GM23338 (cell line): ENCODE results near the gene TFAP2E. TPM values are rescaled to one million over a fixed set of nuclear protein-coding genes. Genes with fewer than 3 reads are reported as not detected.

Experiments
- ATAC-seq: fragments of 200-7000 bp; cut with Tn5 transposase; 3 replicates; pipeline ENCODE4 v1.9.1; 2020
- DNase-seq: peaks from one replicate; pipeline ENCODE4 v3.0.0-alpha.2; 2015; ENCODE audit warnings: low spot score
- H2AFZ ChIP-seq: fragments of 200-600 bp; sonication (generic); 2 replicates; pipeline ENCODE4 v1.8.0; 2016; ENCODE audit warnings: antibody characterized with exemption, mild to moderate bottlenecking, moderate library complexity
- H3F3A ChIP-seq: fragments of 200-600 bp; sonication (generic); replicated peaks from 2 replicates; pipeline ENCODE4 v1.8.0; 2017; ENCODE audit warnings: antibody characterized with exemption, mixed run types, low read depth
- H3K27ac ChIP-seq: fragments of 200-600 bp; sonication (generic); 2 replicates; pipeline ENCODE4 v1.6.1; 2016; ENCODE audit warnings: low read depth
- H3K27me3 ChIP-seq: fragments of 200-600 bp; sonication (generic); 2 replicates; pipeline ENCODE4 v1.8.0; 2016; ENCODE audit warnings: mild to moderate bottlenecking, mixed run types, moderate library complexity; ENCODE audit not compliant: insufficient read depth
- H3K36me3 ChIP-seq: fragments of 200-600 bp; sonication (generic); 2 replicates; pipeline ENCODE4 v1.8.0; 2016; ENCODE audit warnings: mild to moderate bottlenecking; ENCODE audit not compliant: insufficient read depth
- H3K4me1 ChIP-seq: fragments of 200-600 bp; sonication (generic); 2 replicates; pipeline ENCODE4 v1.8.0; 2016; ENCODE audit warnings: mild to moderate bottlenecking, moderate library complexity; ENCODE audit not compliant: insufficient read depth
- H3K4me2 ChIP-seq: fragments of 200-600 bp; sonication (generic); 2 replicates; pipeline ENCODE4 v1.7.1; 2017; ENCODE audit warnings: mixed run types
- H3K4me3 ChIP-seq: fragments of 200-600 bp; sonication (generic); 2 replicates; pipeline ENCODE4 v1.6.1; 2016; ENCODE audit warnings: mixed run types
- H3K79me2 ChIP-seq: fragments of 200-600 bp; sonication (generic); replicated peaks from 2 replicates; pipeline ENCODE4 v1.8.0; 2017; ENCODE audit warnings: mild to moderate bottlenecking; ENCODE audit not compliant: insufficient read depth
- H3K9me2 ChIP-seq: fragments of 200-600 bp; sonication (generic); 2 replicates; pipeline ENCODE4 v1.8.0; 2017; ENCODE audit not compliant: insufficient read depth
- H4K20me1 ChIP-seq: fragments of 200-600 bp; sonication (generic); replicated peaks from 2 replicates; pipeline ENCODE4 v1.8.0; 2017; ENCODE audit warnings: mild to moderate bottlenecking; ENCODE audit not compliant: insufficient read depth
- H3K27ac Mint-ChIP-seq: 2 replicates; pipeline ENCODE4 v1.8.0; 2020; ENCODE audit warnings: inconsistent platforms, mild to moderate bottlenecking, moderate library complexity, mixed read lengths
- H3K27me3 Mint-ChIP-seq: 3 replicates; pipeline ENCODE4 v1.8.0; 2022; ENCODE audit warnings: low read depth, mild to moderate bottlenecking, moderate library complexity, mixed read lengths, inconsistent platforms; ENCODE audit not compliant: insufficient read depth, poor library complexity
- H3K36me3 Mint-ChIP-seq: 3 replicates; pipeline ENCODE4 v1.8.0; 2021; ENCODE audit warnings: low read depth, mild to moderate bottlenecking, inconsistent platforms, moderate library complexity, mixed read lengths
- H3K4me1 Mint-ChIP-seq: 3 replicates; pipeline ENCODE4 v1.8.0; 2020; ENCODE audit warnings: mild to moderate bottlenecking, inconsistent platforms, mixed read lengths
- H3K4me3 Mint-ChIP-seq: 3 replicates; pipeline ENCODE4 v1.8.0; 2021; ENCODE audit warnings: moderate library complexity, mild to moderate bottlenecking, inconsistent platforms, mixed read lengths
- H3K9me3 Mint-ChIP-seq: 3 replicates; pipeline ENCODE4 v1.8.0; 2020; ENCODE audit warnings: moderate library complexity, mild to moderate bottlenecking, inconsistent platforms, mixed read lengths
- CREB1 ChIP-seq: fragments of 250-450 bp; sonication (Bioruptor Pico); IDR thresholded peaks from 2 replicates; pipeline ENCODE4 v1.5.0; 2020; ENCODE audit warnings: low read depth, mild to moderate bottlenecking, moderate library complexity
- EZH2 ChIP-seq: fragments of 200-600 bp; sonication (generic); IDR thresholded peaks from one replicate; pipeline ENCODE4 v1.8.0; 2017; ENCODE audit warnings: antibody characterized with exemption, mild to moderate bottlenecking, low read depth; ENCODE audit not compliant: unreplicated experiment
- EZH2phosphoT487 ChIP-seq: fragments of 200-600 bp; sonication (generic); IDR thresholded peaks from one replicate; pipeline ENCODE4 v1.8.1; 2018; ENCODE audit warnings: antibody characterized with exemption; ENCODE audit not compliant: unreplicated experiment
- JUNB ChIP-seq: IDR thresholded peaks from one replicate; pipeline ENCODE4 v1.6.1; 2016; ENCODE audit warnings: antibody characterized with exemption; ENCODE audit not compliant: unreplicated experiment
- NANOG ChIP-seq: IDR thresholded peaks from 2 replicates; pipeline ENCODE4 v1.6.1; 2016; ENCODE audit warnings: antibody characterized with exemption, borderline replicate concordance
- POLR2AphosphoS5 ChIP-seq: IDR thresholded peaks from 2 replicates; pipeline ENCODE4 v1.6.1; 2016; ENCODE audit warnings: antibody characterized with exemption, low read depth
- STAT1 ChIP-seq: IDR thresholded peaks from one replicate; pipeline ENCODE4 v1.6.1; 2016; ENCODE audit warnings: antibody characterized with exemption; ENCODE audit not compliant: unreplicated experiment
- ZNF114 ChIP-seq: fragments of 250-450 bp; sonication (Bioruptor Pico); IDR thresholded peaks from 2 replicates; pipeline ENCODE4 v1.5.0; 2020; ENCODE audit warnings: mild to moderate bottlenecking, moderate library complexity
- ZNF331 ChIP-seq: fragments of 250-450 bp; sonication (Bioruptor Pico); IDR thresholded peaks from 2 replicates; pipeline ENCODE4 v1.5.0; 2020; ENCODE audit warnings: low read depth, mild to moderate bottlenecking, moderate library complexity
- polyA plus RNA-seq: library from polyadenylated mRNA; unstranded; fragments of >200 nt; fragmentation: Nextera tagmentation; extraction: Ambion mirVana; gene quantifications from 2 replicates; pipeline ENCODE4 v1.2.1, GENCODE V29; 2016
- total RNA-seq: library from RNA; depleted of rRNA; stranded (reverse); fragments of >200 nt; shearing (Covaris generic); gene quantifications from 2 replicates; pipeline ENCODE4 v1.2.3, GENCODE V29; 2014
- TF ChIP-seq, protein P1 (sequence below), 2 experiments: fragments of 200-600 bp in 1 of 2; sonication (generic) in 1 of 2; conservative IDR thresholded peaks; 2 replicates each; pipeline versions ENCODE4 v1.5.1 to v1.6.1; 2016 to 2017; ENCODE audit warnings: antibody characterized with exemption in 2 of 2, low read depth in 2 of 2, mild to moderate bottlenecking in 2 of 2, moderate library complexity in 1 of 2
- TF ChIP-seq, protein P2 (sequence below): fragments of 250-450 bp; sonication (Bioruptor Pico); IDR thresholded peaks from 2 replicates; pipeline ENCODE4 v1.5.0; 2020; ENCODE audit warnings: mild to moderate bottlenecking, moderate library complexity
- TF ChIP-seq, protein P3 (sequence below): IDR thresholded peaks from 2 replicates; pipeline ENCODE4 v1.6.1; 2016; ENCODE audit warnings: antibody characterized with exemption

Gene TFAP2E
- total and polyA plus RNA-seq, 2 experiments from 2014 or later = 0.34 to 1.4 TPM

DNA sequence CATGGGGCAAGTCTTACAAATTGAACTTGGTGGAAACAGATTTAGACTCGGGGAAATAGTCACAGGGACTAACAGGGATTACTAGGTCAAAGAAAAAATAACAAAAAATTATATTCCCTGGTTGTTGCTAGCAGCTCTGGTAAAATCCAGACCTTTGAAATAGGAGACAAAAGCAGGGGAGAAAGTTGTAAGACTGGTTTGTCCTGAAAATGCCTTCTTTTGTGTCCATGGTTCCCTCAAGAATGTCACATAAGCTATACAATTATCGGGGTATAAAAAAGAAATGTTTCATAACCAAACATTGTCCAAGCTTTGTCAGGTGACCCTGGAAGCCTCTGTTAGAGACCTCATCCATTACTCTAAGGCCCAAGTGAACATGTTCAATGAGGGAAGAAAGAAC lies 49.0 kb upstream of the TFAP2E start (continued):
- TF ChIP-seq STAT1 = no peak
- no peak for TF ChIP-seq NANOG
- no peak for TF ChIP-seq CREB1 (CRISPR knock-in tag)
- no peak for TF ChIP-seq ZNF331
- TF ChIP-seq, protein P1, sequence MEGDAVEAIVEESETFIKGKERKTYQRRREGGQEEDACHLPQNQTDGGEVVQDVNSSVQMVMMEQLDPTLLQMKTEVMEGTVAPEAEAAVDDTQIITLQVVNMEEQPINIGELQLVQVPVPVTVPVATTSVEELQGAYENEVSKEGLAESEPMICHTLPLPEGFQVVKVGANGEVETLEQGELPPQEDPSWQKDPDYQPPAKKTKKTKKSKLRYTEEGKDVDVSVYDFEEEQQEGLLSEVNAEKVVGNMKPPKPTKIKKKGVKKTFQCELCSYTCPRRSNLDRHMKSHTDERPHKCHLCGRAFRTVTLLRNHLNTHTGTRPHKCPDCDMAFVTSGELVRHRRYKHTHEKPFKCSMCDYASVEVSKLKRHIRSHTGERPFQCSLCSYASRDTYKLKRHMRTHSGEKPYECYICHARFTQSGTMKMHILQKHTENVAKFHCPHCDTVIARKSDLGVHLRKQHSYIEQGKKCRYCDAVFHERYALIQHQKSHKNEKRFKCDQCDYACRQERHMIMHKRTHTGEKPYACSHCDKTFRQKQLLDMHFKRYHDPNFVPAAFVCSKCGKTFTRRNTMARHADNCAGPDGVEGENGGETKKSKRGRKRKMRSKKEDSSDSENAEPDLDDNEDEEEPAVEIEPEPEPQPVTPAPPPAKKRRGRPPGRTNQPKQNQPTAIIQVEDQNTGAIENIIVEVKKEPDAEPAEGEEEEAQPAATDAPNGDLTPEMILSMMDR (conservative IDR thresholded peaks at IDR 0.05; ENCODE audit: low read depth in 2 of 2) = no peak

DNA sequence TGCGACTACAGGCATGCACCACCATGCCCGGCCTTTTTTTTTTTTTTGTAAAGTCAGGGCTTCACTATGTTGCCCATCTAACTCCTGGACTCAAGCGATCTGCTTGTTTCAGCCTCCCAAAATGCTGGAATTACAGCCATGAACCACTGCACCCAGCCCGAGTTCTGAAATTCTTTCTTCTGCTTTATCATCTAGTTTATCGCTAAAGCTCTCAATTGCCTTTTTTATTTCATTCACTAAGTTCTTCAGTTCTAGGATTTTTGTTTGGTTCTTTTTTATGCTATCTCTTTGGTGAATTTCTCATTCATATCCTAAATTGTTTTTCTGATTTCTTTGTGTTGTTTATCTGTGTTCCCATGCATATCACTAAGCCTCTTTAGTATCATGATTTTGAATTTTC lies 42.9 kb upstream of the TFAP2E start:
- ATAC-seq (no peak), DNase-seq (no peak)
- Mint-ChIP-seq H3K4me1 (peaks cover 19% of the 10 kb centered on the region), H3K4me3 (no peak overlapping the region), H3K36me3 (peaks cover 70% of the 10 kb centered on the region), H3K9me3 (peaks cover 37% of the 10 kb centered on the region; the same call in 2 of the 3 replicates), H3K27ac (no peak overlapping the region), H3K27me3 (peaks cover 3% of the 10 kb centered on the region)
- peaks cover 12% of the 10 kb centered on the region for H3K36me3 ChIP-seq
- H3K79me2 ChIP-seq = peaks cover 37% of the 10 kb centered on the region
- no peaks in the 10 kb centered on the region for H3F3A ChIP-seq
- no peaks in the 10 kb centered on the region for H3K27me3 ChIP-seq
- H3K27ac ChIP-seq = no peak overlapping the region
- H3K4me3 ChIP-seq = no peak overlapping the region
- H2AFZ ChIP-seq = no peak overlapping the region
- H4K20me1 ChIP-seq = no peaks in the 10 kb centered on the region
- H3K9me2 ChIP-seq = no peaks in the 10 kb centered on the region
- no peak overlapping the region for H3K4me2 ChIP-seq
- peaks cover 16% of the 10 kb centered on the region for H3K4me1 ChIP-seq
- TF ChIP-seq ZNF114 = no peak
- TF ChIP-seq POLR2AphosphoS5 = no peak
- TF ChIP-seq EZH2phosphoT487 = no peak
- no peak for TF ChIP-seq NANOG
- TF ChIP-seq, protein P2, sequence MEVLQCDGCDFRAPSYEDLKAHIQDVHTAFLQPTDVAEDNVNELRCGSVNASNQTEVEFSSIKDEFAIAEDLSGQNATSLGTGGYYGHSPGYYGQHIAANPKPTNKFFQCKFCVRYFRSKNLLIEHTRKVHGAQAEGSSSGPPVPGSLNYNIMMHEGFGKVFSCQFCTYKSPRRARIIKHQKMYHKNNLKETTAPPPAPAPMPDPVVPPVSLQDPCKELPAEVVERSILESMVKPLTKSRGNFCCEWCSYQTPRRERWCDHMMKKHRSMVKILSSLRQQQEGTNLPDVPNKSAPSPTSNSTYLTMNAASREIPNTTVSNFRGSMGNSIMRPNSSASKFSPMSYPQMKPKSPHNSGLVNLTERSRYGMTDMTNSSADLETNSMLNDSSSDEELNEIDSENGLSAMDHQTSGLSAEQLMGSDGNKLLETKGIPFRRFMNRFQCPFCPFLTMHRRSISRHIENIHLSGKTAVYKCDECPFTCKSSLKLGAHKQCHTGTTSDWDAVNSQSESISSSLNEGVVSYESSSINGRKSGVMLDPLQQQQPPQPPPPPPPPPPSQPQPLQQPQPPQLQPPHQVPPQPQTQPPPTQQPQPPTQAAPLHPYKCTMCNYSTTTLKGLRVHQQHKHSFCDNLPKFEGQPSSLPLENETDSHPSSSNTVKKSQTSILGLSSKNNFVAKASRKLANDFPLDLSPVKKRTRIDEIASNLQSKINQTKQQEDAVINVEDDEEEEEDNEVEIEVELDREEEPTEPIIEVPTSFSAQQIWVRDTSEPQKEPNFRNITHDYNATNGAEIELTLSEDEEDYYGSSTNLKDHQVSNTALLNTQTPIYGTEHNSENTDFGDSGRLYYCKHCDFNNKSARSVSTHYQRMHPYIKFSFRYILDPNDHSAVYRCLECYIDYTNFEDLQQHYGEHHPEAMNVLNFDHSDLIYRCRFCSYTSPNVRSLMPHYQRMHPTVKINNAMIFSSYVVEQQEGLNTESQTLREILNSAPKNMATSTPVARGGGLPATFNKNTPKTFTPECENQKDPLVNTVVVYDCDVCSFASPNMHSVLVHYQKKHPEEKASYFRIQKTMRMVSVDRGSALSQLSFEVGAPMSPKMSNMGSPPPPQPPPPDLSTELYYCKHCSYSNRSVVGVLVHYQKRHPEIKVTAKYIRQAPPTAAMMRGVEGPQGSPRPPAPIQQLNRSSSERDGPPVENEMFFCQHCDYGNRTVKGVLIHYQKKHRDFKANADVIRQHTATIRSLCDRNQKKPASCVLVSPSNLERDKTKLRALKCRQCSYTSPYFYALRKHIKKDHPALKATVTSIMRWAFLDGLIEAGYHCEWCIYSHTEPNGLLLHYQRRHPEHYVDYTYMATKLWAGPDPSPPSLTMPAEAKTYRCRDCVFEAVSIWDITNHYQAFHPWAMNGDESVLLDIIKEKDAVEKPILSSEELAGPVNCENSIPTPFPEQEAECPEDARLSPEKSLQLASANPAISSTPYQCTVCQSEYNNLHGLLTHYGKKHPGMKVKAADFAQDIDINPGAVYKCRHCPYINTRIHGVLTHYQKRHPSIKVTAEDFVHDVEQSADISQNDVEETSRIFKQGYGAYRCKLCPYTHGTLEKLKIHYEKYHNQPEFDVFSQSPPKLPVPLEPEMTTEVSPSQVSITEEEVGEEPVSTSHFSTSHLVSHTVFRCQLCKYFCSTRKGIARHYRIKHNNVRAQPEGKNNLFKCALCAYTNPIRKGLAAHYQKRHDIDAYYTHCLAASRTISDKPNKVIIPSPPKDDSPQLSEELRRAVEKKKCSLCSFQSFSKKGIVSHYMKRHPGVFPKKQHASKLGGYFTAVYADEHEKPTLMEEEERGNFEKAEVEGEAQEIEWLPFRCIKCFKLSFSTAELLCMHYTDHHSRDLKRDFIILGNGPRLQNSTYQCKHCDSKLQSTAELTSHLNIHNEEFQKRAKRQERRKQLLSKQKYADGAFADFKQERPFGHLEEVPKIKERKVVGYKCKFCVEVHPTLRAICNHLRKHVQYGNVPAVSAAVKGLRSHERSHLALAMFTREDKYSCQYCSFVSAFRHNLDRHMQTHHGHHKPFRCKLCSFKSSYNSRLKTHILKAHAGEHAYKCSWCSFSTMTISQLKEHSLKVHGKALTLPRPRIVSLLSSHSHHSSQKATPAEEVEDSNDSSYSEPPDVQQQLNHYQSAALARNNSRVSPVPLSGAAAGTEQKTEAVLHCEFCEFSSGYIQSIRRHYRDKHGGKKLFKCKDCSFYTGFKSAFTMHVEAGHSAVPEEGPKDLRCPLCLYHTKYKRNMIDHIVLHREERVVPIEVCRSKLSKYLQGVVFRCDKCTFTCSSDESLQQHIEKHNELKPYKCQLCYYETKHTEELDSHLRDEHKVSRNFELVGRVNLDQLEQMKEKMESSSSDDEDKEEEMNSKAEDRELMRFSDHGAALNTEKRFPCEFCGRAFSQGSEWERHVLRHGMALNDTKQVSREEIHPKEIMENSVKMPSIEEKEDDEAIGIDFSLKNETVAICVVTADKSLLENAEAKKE (CRISPR knock-in tag) = no peak
- TF ChIP-seq CREB1 (CRISPR knock-in tag) = no peak
- TF ChIP-seq EZH2 = no peak
- TF ChIP-seq, protein P3, sequence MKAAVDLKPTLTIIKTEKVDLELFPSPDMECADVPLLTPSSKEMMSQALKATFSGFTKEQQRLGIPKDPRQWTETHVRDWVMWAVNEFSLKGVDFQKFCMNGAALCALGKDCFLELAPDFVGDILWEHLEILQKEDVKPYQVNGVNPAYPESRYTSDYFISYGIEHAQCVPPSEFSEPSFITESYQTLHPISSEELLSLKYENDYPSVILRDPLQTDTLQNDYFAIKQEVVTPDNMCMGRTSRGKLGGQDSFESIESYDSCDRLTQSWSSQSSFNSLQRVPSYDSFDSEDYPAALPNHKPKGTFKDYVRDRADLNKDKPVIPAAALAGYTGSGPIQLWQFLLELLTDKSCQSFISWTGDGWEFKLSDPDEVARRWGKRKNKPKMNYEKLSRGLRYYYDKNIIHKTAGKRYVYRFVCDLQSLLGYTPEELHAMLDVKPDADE = no peak
- TF ChIP-seq, protein P1 (conservative IDR thresholded peaks at IDR 0.05; ENCODE audit: low read depth in 2 of 2) = no peak
- TF ChIP-seq JUNB = no peak
- TF ChIP-seq ZNF331 = no peak
